ENCODE measurements around the gene CALR. TPM values are rescaled to one million over a fixed set of nuclear protein-coding genes. Genes with fewer than 3 reads are reported as not detected.

The CALR gene
- total and polyA plus RNA-seq, 9 of the 15 experiments (the other 6 are each of a cell fraction or from before 2014, with no cell fraction given), result 126 to 811 (median 642) TPM

GRCh38 chr19:12954612-12954962 is 16.2 kb downstream of the CALR start (continued):
- TF ChIP-seq, protein P1, sequence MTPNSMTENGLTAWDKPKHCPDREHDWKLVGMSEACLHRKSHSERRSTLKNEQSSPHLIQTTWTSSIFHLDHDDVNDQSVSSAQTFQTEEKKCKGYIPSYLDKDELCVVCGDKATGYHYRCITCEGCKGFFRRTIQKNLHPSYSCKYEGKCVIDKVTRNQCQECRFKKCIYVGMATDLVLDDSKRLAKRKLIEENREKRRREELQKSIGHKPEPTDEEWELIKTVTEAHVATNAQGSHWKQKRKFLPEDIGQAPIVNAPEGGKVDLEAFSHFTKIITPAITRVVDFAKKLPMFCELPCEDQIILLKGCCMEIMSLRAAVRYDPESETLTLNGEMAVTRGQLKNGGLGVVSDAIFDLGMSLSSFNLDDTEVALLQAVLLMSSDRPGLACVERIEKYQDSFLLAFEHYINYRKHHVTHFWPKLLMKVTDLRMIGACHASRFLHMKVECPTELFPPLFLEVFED (CRISPR knock-in tag; conservative IDR thresholded peaks at IDR 0.05), result no peak
- TF ChIP-seq SMARCA4 (IDR thresholded peaks at IDR 0.05) (no peak), ZHX1 (conservative IDR thresholded peaks at IDR 0.05; ENCODE audit: low read length) (no peak), ZNF24 (IDR thresholded peaks at IDR 0.05) (no peak), GABPB2 (CRISPR knock-in tag; conservative IDR thresholded peaks at IDR 0.05) (no peak), FOXK2 (conservative IDR thresholded peaks at IDR 0.05 in 1 of 2, IDR thresholded peaks at IDR 0.05 in 1 of 2; ENCODE audit: low read depth in 2 of 2) (no peak), CBFA2T3 (IDR thresholded peaks at IDR 0.05) (no peak), RNF219 (CRISPR knock-in tag; IDR thresholded peaks at IDR 0.05) (no peak), SUPT5H (IDR thresholded peaks at IDR 0.05) (no peak), PCBP2 (IDR thresholded peaks at IDR 0.05; ENCODE audit: low read depth, low read length, poor library complexity, severe bottlenecking) (no peak), ZBTB11 (CRISPR knock-in tag; IDR thresholded peaks at IDR 0.05) (no peak), ZNF3 (CRISPR knock-in tag; IDR thresholded peaks at IDR 0.05) (no peak)
